Hematopoietic multipotent progenitor cell treated with erythropoietin and hydrocortisone succinate and interleukin-3 and kit ligand, for 17 days (in vitro differentiated cells): ENCODE measurements around the gene PYM1.

ENCODE experiments used
- DNase-seq: peaks from one replicate; pipeline ENCODE4 v3.0.0-alpha.2; 2015; ENCODE audit warnings: low spot score

PYM1 gene

GRCh38 chr12:55927588-55928502 lies at the start of gene PYM1:
TSS of gene PYM1 (minus strand) at chr12:55927894. CDS start at chr12:55927761, 133 bp downstream.
- DNase-seq = peak; percentile 81

DNA sequence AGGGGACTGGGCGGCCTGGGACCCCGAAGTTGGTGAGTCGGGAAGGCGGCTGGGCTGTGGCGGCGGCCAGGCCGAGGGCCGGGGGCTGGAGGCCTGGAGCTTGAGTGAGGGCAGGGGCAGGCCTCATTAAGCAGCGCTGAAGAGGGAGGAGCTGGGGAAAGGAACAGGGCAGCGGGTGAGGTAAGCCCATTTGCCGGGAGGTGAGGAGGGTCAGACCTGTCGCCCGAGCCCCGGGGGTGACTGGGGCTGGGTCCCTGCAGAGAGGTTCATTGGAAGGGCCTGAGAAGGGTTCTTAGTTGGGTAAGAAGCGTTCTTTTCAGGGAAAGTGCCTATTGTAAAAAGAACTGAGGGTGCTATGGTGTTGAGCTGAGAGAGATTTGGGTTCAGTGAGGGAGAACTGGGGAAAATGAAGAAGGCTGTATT lies 46.6 kb upstream of the PYM1 start:
- DNase-seq = peak; percentile 67

GRCh38 chr12:55973599-55974307 lies 46.1 kb upstream of the PYM1 start, which contains the start of gene RAB5B:
TSS of gene RAB5B (plus strand) at chr12:55974078. CDS start at chr12:55986961, 12,883 bp downstream.
- DNase-seq = peak; percentile 100

DNA sequence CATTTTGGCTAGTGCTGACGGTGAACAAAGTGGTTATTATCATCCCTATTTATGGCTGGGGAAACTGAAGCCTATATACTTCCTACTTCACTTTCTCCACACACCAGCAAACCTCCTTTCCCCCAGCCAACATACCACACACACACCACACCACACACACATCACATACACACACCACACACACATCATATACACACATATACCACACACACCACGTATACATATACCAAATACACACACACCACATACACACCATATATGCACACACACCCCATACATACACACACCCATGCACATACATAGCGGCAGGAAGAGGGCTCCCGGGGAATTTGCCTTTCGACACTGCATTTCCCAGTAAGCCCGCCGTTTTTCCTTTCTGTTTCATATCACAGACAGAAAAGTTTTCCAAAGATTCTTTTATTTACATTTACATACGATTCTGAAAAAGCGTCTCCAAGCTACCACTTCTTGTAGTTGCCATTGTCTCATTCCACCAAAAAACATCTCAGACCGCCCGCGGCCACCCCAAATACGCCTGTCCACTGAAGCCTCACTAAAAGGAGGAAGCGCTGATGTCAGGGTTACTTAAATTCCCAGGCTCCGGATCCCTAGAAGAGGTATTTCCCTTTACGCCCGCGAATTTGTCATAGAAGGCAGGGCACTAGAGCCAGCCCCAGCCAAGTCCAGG lies 45.4 kb upstream of the PYM1 start:
- no peak for DNase-seq

DNA sequence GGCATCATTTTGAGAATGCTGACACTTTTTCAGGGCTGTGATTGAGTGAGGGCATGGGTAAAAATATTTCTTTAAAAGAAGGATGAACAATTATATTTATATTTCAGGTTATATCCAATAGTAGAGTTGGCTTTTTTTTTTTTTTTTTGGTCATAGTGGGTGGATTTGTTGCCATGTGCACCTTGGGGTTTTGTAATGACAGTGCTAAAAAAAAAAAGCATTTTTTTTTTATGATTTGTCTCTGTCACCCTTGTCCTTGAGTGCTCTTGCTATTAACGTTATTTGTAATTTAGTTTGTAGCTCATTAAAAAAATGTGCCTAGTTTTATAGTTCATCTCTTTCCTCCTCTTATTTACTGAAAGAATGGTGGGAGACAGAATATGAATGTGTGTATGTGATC lies 44.8 kb upstream of the PYM1 start:
- DNase-seq = no peak

- DNase-seq = no peak
These were observed 44.3 kb upstream of the PYM1 start for GRCh38 chr12:55972042-55972441.

DNA sequence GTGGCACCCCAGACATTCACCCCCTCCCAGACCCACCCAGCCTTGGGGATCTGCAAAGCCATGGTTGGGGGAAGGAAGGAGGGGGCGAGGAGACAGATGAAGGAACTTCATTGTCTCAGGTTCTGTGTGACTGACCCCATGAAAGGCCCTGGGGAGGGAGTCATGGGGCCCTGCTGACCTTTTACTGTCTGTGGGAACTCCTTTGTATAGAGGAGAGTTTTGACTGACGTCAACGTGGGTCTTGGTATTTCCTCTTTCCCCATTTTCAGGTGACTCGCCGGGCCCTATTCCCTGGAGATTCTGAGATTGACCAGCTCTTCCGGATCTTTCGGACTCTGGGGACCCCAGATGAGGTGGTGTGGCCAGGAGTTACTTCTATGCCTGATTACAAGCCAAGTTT lies 43.1 kb upstream of the PYM1 start:
- DNase-seq = no peak

DNA sequence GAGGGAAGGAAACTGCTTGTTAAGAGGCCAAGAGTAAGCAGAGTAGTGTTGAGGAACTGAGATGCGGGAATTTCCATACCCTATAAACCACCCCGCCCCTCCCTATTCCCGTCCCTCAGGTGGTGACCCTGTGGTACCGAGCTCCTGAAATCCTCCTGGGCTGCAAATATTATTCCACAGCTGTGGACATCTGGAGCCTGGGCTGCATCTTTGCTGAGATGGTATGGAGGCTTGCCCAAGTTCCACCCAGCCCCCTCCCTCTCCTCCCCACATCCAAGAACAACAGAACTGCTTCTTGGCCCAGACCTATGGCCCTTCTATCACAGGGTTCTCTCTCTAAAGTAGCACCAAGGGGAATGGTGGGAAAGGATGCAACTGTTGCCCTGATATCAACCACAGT lies 41.7 kb upstream of the PYM1 start:
- no peak for DNase-seq

- DNase-seq = peak; percentile 83
These were observed 39.0 kb upstream of the PYM1 start, which contains the start of gene CDK2 for GRCh38 chr12:55966408-55967281. TSS of gene CDK2 (plus strand) at chr12:55966830. CDS start at chr12:55967009, 179 bp downstream.

DNA sequence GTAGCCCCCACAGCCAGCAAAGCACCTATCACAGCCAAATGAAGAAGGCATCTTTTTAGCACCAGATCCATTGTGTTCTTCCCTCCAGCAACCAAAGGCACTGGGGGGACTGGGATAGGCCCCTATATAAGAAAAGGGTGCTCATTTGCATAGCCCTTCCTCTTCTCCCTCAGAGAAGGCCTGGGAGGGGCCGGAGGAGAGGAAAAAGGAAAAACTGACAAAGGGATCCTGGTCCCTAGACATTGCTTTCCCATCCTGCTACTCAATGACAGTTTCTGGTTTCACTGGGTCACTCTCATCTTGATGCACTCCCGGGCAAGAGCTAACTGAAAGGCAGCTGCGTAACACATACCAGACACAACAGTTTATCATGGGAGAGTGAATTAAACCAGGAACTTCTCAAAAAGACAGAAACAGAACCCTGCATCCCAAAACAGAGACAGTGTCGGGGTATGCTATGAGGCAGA lies 38.3 kb upstream of the PYM1 start, which contains the start of gene PMEL:
Gene PMEL (minus strand): TSS at position 102 of the 467 bp plus-strand sequence. CDS start 31 bp downstream, at position 71.
- no peak for DNase-seq

DNA sequence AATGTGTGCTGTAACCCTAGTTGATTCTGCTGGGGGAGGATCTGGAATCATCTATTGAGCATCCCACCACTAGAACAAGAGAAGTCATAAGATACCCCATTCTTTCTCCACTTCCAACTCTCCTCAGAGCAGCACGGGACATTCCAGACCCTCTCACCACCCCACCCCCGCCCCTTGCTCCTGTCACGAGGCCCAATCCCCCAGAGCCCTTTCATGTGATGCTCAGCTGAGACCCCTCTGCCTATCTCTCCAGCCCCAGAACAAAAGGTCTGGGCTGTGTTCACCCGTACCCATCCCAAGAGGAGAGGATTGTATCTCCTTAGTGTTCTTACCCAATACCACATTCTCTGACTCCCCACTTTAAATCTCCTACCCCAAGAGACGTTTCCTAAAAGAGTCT lies 37.5 kb upstream of the PYM1 start:
- no peak for DNase-seq

DNA sequence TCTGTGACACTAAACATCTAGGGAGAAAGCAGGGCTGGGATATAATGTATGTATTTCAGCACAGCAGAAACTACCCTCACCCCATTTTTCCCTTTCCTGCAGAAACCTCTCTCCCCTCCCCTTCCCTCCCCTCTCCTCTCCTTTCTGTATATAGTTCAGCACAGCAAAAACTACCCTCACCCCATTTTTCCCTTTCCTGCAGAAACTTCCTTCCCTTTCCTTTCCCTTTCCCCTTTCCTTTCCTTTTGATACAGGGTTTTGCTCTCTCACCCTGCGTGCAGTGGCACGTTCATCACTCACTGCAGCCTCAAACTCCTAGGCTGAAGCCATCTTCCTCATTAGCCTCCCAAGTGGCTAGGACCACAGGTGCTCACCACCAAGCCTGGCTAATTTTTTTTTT lies 36.1 kb upstream of the PYM1 start:
- no peak for DNase-seq

DNA sequence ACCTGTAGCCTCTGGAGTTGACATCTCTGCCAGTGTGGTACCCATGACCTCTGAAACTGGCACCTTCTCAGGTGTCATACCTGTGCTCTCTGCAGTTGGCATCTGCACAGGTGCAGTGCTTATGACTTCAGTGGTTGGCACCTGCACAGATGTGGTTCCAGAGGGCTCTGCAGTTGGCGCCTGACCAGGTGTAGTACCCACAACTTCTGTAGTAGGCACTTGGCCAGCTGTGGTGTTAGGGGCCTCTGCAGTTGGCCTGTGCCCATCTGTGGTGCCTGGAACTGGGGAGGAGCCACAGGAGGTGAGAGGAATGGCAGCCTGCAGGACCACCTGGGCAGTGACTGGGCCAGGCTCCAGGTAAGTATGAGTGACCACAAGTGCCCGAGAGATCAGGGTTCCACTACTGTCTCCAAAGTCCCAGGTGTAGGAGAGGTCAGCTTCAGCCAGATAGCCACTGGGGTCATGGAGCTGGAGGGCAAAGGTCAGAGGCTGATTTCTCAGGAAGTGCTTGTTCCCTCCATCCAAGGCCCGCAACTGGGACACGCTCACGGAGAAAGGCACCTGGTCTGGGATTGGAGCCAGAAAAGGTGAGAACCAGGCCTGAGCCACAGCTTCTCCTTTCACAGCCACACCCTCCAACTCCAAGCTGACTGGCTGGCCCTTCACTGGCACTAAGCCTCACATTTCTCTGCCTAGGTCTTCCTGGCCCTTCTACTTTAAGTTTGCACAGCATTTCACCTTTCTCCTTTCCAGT lies 29.6 kb upstream of the PYM1 start:
- no peak for DNase-seq

DNA sequence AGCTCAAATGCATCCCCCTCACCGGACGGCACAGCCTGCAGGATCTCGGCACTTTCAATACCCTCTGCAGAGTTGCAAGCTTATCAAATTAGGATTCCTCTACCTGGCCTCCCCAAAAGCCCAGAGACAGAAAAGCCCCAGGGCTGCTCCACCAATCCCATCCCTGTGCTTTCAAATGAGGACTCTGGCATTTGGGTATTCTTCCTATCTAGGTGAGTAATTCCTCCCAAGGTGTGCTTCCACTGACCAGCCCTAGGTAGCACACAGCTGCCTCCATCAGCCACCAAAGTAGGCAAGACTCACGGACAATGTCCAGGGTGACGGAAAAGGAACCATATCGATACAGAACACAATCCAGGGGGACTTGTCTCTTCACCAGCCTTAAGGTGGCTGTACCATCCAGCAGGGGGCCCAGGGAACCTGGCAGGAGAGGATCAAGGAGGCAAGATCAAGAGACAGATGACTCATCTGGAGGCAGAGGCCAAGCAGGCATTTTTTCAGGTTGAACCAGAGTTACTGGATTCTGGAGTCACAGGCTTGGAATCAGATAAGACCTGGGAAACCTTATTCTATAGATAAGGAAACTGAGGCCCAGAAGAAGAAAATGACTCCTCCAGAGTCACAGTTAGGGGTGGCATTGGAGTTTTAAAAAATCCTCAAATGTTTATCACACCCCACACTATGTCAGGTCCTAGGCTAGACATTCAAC lies 28.3 kb upstream of the PYM1 start:
- DNase-seq = peak; percentile 69

GRCh38 chr12:55955344-55955743 lies 27.6 kb upstream of the PYM1 start:
- no peak for DNase-seq

DNA sequence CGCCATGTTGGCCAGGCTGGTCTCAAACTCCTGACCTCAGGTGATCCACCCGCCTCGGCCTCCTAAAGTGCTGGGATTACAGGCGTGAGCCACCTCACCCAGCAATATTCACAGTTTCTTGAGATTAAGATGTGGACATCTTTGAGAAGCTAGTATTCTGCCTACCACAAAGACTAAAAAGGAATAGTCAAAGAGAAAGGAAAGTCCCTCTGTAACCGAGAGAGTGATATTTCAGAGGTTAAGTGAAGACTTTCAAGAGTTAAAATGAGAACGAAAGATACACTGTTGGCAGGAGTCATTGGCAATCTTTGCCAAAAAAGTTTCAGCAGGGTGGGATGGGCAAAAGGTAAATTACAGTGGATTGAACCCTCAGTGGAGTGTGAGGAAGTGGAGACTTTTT lies 18.9 kb upstream of the PYM1 start:
- no peak for DNase-seq

DNA sequence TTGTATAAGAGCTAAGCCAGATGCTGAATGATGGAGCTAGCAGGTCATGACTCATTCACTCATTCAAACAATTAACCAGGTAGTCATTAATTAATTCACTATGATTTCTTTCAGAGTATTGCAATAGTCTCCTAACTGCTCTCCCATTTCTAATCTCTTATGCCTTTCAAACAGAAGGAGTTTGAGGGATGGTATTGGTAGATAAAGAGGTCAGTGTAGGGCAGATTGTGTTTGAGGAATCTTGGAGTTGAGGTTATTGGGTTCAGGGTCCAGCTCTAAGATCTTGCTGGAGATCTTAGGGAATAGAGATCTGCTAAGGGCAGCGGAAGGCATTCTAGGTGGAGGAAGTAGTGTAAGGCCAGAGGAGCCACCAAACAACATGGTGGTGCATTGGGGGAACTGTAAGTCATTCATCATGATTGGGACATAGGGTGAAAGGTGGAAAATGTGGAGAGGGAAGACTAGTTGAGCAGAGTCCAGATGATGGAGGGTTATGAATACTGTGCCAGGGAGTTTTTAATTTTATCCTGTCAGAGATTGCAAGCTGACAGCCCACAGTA lies 15.0 kb upstream of the PYM1 start:
- DNase-seq = no peak

- DNase-seq = no peak
These were observed 14.4 kb upstream of the PYM1 start for GRCh38 chr12:55942055-55942454.

GRCh38 chr12:55940065-55940732 lies 12.5 kb upstream of the PYM1 start:
- peak; percentile 88 for DNase-seq
